IPS-NIHi7 (cell line): ENCODE results near the gene KIAA1671.

ENCODE experiments used
- DNase-seq: peaks from one replicate; pipeline ENCODE4 v3.0.0; 2012; ENCODE audit warnings: mixed read lengths; ENCODE audit errors: extremely low spot score

KIAA1671 gene

DNA sequence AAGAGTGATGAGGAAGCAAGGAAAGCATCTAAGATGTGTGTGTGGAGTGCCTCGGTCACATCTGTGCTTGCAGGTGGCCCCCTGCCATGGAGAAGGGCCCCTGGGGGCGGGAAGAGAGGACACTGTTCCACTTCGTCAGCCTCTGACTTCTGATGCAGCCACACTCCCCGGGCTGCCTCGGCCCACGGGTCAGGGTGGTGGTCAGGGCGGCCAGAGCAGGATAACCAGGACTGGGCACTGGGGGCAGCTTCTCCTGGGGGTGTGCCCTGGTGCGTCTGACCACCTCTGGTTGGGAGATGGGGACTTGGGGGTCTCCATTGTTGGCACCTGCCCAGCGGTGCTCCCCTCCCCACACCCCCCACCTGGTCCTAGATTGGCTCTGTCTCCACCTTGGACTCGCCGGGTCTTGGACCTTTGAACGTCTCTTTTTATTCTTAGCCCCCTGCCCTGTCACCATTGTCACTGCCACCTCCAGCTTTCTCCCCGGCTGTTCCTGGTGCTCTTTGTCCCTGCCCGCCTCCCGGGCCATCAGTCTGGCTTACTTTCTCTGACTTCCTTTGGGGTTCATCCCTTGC, 114.4 kb downstream of the KIAA1671 start:
- no peak for DNase-seq

DNA sequence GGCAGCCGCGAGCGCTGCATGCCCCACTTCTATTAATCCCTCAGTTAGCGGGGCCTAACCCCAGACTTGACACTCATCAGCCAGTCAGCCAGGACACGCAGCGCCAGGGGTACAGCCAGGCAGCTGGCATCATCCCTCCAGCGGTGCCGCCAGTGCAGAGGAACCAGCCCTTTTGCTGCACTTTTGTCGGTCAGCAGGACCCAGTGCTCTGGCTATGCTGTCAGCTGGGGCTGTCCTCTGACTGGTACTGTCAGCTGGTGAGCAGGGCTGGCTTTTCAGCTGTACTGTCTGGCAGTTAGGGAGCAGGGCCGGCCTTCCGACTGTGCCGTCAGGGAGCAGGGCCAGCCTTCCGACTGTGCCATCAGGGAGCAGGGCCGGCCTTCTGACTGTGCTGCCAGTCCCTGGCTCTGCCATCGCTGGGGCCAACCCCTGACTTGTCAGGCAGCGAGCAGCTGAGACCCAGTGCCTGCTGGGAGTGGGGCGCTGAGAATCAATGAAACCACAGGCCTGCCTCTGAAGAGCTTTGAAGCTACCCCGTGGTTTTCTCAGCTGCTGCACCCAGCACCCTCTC, 115.4 kb downstream of the KIAA1671 start:
- DNase-seq = no peak

DNA sequence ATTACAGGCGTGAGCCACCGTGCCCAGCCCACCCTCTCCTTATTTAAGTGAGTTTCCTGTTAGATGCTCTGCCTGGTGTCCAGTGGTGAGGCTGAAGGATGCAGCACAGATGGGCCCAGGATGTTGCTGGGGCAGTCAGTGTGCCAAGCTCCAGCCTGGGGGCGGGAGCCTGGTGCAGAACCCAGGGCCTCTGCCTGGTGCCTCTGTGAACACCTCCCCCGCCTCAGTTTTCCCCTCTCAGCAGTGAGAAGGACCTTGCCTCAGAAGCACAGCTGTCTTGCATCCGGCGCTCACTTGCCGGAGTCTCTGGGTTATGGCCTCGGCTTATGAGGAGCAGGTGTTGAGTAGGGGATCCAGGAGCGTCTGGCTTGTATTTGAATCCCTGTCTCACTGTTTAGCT, 116.2 kb downstream of the KIAA1671 start:
- DNase-seq = no peak

DNA sequence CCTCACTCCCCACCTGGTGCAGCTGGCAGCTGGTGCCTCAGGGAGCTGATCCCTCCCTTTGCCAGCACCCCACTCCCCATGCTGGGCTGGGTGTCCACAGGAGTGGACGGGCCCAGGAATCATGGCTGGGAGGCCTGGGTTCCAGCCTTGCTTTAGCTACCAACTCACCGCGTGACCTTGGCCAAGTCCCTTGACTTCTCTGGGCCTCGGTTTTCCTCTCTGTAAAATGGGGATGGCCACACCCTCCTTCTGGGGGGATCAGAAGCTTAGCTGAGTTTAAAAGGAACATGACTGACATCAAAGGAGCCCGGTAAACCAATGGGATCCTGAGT, 116.9 kb downstream of the KIAA1671 start:
- no peak for DNase-seq

GRCh38 chr22:25069758-25070481, 117.4 kb downstream of the KIAA1671 start:
- no peak for DNase-seq

DNA sequence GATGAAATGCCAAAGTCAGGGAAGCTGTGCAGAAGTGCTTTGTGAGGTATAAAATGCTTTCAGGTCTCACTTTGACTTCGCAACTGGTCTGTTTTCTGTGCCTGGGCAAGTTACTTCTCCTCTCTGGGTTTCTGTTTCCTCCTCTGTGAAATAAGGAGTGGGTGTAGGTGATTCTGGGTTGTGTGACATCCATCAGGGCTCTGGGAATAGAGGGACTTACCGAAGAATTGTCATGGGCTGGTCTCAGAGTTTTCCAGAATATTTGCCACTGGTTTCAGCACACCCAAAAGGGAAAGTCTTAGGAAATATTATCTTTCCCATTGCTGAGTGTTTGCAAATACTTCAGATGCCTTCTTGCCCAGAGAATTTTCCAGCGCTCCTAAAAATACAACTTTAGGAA, 118.4 kb downstream of the KIAA1671 start:
- DNase-seq = no peak

GRCh38 chr22:25071720-25072119, 119.2 kb downstream of the KIAA1671 start:
- no peak for DNase-seq

- DNase-seq = no peak
Measured at GRCh38 chr22:25072406-25072805, 119.9 kb downstream of the KIAA1671 start.

DNA sequence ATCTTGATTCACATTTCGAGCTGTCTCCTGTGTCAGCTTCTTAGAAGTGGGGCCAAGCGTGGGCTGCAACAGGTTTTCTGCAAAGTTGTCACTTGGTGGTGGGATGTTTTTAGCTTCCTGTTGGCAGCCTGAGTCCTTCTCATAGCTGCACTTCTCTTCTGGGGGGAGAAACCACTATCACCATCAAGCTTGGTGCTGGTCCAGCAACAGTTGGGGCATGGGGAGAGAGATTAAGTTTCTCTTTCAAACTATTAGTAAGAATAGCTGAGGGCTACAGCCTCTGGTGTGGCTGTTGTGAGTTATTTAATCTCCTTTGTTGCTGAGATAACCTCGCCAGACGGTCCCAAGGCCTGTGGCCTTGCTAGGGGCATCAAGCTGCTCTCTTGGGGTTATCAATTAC, 123.8 kb downstream of the KIAA1671 start:
- no peak for DNase-seq

DNA sequence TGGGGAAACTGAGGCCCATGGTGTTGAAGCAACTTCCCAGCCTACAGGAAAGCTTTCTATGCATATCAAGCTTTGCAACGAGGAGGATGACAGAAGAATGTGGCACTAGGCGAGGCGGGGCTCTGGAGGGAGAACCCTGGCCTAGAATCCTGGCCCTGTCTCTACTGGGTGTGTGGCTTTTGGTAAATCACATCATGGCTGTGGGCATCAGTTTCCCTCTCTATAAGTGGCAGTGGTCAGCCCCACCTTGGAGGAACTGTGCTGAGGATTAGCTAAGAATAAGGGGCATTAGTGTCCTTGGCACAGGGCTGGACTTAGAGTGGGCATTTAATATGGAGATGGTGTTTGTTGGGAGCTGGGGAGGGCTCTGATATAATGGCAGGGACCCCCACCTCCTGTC, 124.5 kb downstream of the KIAA1671 start:
- DNase-seq = no peak

DNA sequence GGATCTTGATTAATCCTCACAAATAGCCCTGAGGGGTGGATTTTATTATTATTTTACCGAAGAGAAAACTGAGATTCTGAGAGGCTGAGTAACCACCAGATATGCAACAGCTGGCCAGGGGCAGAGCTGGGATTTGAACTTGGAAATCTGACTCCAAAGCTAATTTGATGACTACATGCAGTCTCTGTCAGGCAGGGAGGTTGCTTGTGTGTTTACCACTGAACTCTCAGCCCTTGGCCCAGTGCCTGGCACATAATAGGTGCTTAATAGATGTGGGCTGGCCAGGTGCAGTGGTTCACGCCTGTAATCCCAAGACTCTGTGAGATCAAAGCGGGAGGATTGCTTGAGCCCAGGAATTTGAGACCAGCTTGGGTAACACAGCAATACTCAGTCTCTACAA, 125.4 kb downstream of the KIAA1671 start:
- DNase-seq = no peak

GRCh38 chr22:25078591-25078990, 126.1 kb downstream of the KIAA1671 start:
- no peak for DNase-seq

GRCh38 chr22:25080855-25081254, 128.3 kb downstream of the KIAA1671 start:
- no peak for DNase-seq

- DNase-seq = peak; percentile 77
Measured at GRCh38 chr22:25081409-25081824, 128.9 kb downstream of the KIAA1671 start.

DNA sequence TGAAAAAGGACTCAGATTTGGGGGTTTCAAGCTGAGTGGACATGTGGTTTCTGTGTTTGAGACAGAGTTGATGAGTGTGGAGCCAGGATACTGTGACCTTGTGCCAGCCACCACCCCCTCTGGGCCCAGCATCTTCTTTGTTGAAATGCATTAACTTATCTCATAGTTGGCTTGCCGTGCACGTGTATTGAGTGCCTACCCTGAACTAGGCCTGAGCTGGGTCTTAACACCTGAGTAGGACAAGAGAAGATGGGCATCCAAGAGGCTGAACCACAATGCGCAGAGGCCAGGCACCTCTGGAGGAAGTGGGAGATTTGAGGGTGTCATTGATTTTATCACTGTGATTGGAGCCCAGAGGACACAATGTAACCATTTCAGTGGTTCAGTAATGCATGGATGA, 129.6 kb downstream of the KIAA1671 start:
- no peak for DNase-seq

GRCh38 chr22:25083056-25083806, 130.7 kb downstream of the KIAA1671 start:
- no peak for DNase-seq

GRCh38 chr22:25083807-25084200, 131.3 kb downstream of the KIAA1671 start:
- no peak for DNase-seq

DNA sequence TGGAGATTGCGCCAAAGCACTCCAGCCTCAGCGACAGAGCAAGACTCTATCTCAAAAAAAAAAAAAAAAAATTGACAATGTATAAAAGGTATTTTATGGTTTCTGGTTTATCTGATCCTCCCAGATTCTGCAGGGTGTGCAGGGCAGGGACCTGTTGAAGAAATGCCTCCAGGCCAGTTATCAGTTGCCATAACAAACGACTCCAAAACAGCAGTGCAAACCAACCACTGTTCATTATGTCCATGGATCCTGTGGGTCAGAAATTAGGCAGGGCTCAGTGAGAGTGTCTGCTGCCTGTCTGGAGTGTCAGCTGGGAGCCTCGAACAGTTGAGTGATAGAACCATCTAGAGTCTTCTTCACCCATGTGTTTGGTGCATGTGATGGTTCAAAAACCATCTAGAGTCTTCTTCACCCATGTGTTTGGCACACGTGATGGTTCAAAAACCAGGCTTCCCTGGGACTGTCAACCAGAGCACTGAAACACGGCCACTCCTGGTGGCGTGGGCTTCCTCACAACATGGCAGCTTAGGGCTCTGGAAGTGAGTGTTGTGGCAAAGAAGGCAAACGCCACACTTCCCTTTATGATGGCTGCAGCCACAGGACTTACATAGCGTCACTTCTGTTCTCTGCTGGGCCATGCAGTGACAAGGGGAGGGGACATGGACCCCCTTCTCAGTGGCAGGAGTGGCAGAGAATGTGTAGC, 132.0 kb downstream of the KIAA1671 start:
- DNase-seq = no peak

- DNase-seq = no peak
Measured at GRCh38 chr22:25085156-25085555, 132.6 kb downstream of the KIAA1671 start.

- DNase-seq = no peak
Measured at GRCh38 chr22:25085930-25086901, 133.7 kb downstream of the KIAA1671 start.

- no peak for DNase-seq
Measured at GRCh38 chr22:25086902-25087282, 134.4 kb downstream of the KIAA1671 start.
